Dedifferentiated amniotic fluid mesenchymal stem cell (primary cell): ENCODE results near the gene CD300A.

Source experiments
- DNase-seq: peaks from one replicate; pipeline ENCODE4 v3.0.0-alpha.2; 2016; ENCODE audit errors: extremely low spot score

CD300A gene

GRCh38 chr17:74466111-74466827, at the start of gene CD300A:
Gene CD300A (plus strand): TSS chr17:74466634. CDS start chr17:74466704, 70 bp downstream.
- no peak for DNase-seq

- no peak for DNase-seq
These were observed 49.0 kb upstream of the CD300A start for GRCh38 chr17:74417178-74418045.

- DNase-seq, result no peak
These were observed 46.5 kb upstream of the CD300A start for GRCh38 chr17:74419928-74420411.

- no peak for DNase-seq
These were observed 42.3 kb upstream of the CD300A start for GRCh38 chr17:74424117-74424516.

GRCh38 chr17:74424657-74425056, 41.8 kb upstream of the CD300A start:
- DNase-seq, result no peak

- no peak for DNase-seq
These were observed 39.8 kb upstream of the CD300A start for GRCh38 chr17:74426551-74427047.

GRCh38 chr17:74427048-74427762, 39.2 kb upstream of the CD300A start:
- DNase-seq, result no peak

- no peak for DNase-seq
These were observed 38.7 kb upstream of the CD300A start for GRCh38 chr17:74427763-74428153.

GRCh38 chr17:74429604-74430384, 36.6 kb upstream of the CD300A start:
- DNase-seq, result no peak

- no peak for DNase-seq
These were observed 36.1 kb upstream of the CD300A start for GRCh38 chr17:74430385-74430705.

GRCh38 chr17:74430706-74431567, 35.5 kb upstream of the CD300A start:
- no peak for DNase-seq

- no peak for DNase-seq
These were observed 34.6 kb upstream of the CD300A start, which contains the start of gene GPRC5C for GRCh38 chr17:74431568-74432423. Gene GPRC5C (plus strand): TSS chr17:74432088. CDS start chr17:74439777, 7,689 bp downstream.

- no peak for DNase-seq
These were observed 34.1 kb upstream of the CD300A start for GRCh38 chr17:74432424-74432690.

GRCh38 chr17:74432766-74433391, 33.6 kb upstream of the CD300A start:
- DNase-seq, result no peak

- DNase-seq, result no peak
These were observed 32.9 kb upstream of the CD300A start for GRCh38 chr17:74433421-74434121.

GRCh38 chr17:74435775-74436359, 30.6 kb upstream of the CD300A start:
- no peak for DNase-seq

GRCh38 chr17:74437702-74438101, 28.7 kb upstream of the CD300A start:
- DNase-seq, result no peak
